ENCODE data around the gene HOXD10.

The HOXD10 gene

DNA sequence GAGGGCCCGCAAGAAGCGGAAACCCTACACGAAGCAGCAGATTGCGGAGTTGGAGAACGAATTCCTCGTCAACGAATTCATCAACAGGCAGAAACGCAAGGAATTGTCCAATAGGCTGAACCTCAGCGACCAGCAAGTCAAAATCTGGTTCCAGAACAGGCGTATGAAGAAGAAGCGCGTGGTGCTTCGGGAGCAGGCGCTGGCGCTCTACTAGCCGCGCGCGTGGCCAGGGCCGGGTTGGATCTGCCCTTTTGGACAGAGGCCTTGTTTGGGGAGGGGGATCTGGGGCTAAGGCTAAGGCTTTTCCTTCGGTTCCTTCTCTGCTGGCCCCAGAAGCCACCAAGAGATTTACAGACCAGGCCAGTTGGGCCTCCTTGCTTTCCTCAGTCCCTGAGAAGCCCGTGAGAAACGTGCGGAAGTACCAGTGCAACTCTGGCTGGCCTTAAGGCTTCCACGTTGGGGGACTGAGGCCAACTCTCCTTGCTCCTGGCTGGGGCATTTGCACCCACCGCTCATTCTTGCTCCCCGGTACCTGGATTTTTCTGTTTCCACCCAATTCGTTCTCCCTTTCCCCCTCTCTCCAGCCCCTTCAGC lies 15.9 kb upstream of the HOXD10 start:
- peaks cover 100% of the 10 kb centered on the region for H3K27me3 ChIP-seq (ENCODE audit: insufficient read depth, low read depth, severe bottlenecking)

DNA sequence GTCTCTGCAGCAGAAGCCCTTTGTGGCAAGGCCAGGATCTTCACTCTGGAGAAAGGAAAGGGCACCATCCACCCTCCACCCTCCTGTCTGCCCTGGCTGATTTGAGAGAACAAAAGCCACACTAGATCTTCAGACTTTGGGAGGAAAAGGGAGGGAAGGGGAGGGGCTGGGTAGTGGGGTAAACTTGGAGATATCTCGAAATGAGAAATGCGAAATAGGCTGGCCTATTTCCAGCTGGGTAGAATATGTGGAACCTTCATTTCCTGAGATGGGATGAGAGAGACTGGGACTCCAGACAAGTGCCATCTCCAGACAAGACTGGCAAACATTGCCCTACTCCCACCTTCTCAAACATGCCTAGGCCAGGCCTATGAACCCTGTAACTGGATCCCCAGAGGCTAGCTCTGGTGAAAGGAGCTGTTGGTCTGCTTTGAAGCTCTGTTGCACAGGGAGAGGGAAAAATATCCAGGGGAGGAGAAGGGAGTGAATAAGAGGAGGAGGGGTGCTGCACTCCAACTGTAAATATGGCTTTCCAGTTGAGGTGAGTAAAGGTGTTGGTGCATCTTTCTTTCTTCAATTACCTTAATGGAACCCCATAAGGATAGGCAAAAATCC lies 15.3 kb upstream of the HOXD10 start:
- Histone ChIP-seq H3K4me3 (ENCODE audit: low read depth, low read length) (no peak overlapping the region), H3K27ac (no peak overlapping the region), H3K36me3 (no peaks in the 10 kb centered on the region), H3K9me3 (ENCODE audit: severe bottlenecking) (peaks cover 14% of the 10 kb centered on the region), H3K27me3 (ENCODE audit: insufficient read depth, low read depth, severe bottlenecking) (peaks cover 100% of the 10 kb centered on the region)
- TF ChIP-seq, protein P1, sequence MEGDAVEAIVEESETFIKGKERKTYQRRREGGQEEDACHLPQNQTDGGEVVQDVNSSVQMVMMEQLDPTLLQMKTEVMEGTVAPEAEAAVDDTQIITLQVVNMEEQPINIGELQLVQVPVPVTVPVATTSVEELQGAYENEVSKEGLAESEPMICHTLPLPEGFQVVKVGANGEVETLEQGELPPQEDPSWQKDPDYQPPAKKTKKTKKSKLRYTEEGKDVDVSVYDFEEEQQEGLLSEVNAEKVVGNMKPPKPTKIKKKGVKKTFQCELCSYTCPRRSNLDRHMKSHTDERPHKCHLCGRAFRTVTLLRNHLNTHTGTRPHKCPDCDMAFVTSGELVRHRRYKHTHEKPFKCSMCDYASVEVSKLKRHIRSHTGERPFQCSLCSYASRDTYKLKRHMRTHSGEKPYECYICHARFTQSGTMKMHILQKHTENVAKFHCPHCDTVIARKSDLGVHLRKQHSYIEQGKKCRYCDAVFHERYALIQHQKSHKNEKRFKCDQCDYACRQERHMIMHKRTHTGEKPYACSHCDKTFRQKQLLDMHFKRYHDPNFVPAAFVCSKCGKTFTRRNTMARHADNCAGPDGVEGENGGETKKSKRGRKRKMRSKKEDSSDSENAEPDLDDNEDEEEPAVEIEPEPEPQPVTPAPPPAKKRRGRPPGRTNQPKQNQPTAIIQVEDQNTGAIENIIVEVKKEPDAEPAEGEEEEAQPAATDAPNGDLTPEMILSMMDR (IDR thresholded peaks at IDR 0.05; ENCODE audit: low read depth, low read length): no peak
- DNase-seq: no peak

More for the DNA sequence above, 15.9 kb upstream of the HOXD10 start:
- DNase-seq: no peak
- H3K4me3 ChIP-seq (ENCODE audit: low read depth, low read length): no peak overlapping the region
- H3K36me3 ChIP-seq: no peaks in the 10 kb centered on the region
- H3K9me3 ChIP-seq (ENCODE audit: severe bottlenecking): peaks cover 14% of the 10 kb centered on the region
- H3K27ac ChIP-seq: no peak overlapping the region
- TF ChIP-seq, protein P1 (IDR thresholded peaks at IDR 0.05; ENCODE audit: low read depth, low read length): no peak

DNA sequence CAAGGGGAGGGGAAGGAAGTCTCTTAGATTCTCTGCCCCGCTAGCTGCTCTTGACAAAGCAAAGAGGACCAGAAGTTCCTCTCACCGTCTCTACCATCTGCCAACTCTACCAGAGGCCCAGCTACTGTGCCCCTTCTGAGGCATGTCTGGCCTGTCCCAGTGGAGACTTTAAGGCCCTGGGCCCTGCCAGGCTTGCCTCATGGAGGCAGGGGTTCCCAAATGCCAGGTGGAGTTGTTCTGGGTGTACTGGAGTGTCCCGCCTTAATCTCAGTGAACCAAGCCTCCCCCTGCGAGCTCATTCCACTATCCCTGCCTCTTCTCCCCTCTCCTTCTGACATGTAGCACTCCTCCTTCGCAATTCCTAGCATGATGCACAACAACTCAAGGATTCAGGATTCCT lies 14.7 kb upstream of the HOXD10 start:
- H3K9me3 ChIP-seq (ENCODE audit: severe bottlenecking): peaks cover 14% of the 10 kb centered on the region
- TF ChIP-seq, protein P1 (IDR thresholded peaks at IDR 0.05; ENCODE audit: low read depth, low read length): no peak
- no peak for DNase-seq
- H3K27ac ChIP-seq: no peak overlapping the region
- no peak overlapping the region for H3K4me3 ChIP-seq (ENCODE audit: low read depth, low read length)
- H3K36me3 ChIP-seq: no peaks in the 10 kb centered on the region
- peaks cover 100% of the 10 kb centered on the region for H3K27me3 ChIP-seq (ENCODE audit: insufficient read depth, low read depth, severe bottlenecking)

DNA sequence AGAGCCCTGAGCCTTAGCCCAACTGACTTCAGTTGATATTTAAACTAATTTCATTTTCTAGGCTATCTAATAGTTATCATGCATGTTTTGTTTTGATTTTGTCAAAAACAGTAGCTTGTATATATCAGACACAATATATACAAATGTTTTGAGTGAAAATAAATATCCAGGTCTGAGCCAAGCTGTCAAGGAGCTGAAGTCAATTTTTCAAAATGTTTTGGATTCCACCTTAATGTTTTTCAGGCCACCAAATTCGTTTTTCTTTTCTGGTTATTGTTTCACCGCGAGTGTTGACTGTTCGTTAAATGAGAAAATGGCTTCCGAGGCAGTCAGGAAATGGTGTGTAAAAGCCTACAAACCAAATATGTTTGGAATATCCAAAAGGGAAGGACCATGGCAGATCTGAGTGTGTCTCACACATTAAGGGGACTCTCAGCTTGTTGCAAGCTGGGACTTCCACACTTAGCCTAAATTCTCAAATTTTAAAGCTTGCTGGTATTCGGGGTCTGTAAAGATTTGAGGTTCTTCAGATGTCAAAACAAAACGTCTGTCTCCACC lies 14.2 kb upstream of the HOXD10 start:
- no peak overlapping the region for H3K4me3 ChIP-seq (ENCODE audit: low read depth, low read length)
- TF ChIP-seq, protein P1 (IDR thresholded peaks at IDR 0.05; ENCODE audit: low read depth, low read length): no peak
- no peak overlapping the region for H3K27ac ChIP-seq
- peaks cover 99% of the 10 kb centered on the region for H3K27me3 ChIP-seq (ENCODE audit: insufficient read depth, low read depth, severe bottlenecking)
- DNase-seq: no peak
- H3K36me3 ChIP-seq: no peaks in the 10 kb centered on the region
- peaks cover 17% of the 10 kb centered on the region for H3K9me3 ChIP-seq (ENCODE audit: severe bottlenecking)

DNA sequence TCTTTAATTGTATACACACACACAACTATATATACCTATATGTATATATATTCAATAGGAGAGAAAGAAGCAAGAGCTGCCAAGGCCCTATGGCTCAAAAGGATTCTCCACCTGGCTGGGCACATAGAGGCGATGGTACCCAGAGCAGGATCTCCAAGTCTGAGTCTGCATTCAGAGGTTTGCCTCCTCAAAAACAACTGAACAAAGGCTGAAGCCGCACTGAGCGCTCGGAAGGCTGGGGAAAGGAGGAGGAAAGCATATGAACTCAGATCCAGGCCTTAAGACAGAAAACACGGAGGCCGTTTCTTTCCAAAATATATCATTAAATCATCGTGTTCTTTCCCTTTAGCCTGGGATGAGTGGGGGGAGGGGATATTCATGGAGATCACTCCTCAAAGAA lies 13.4 kb upstream of the HOXD10 start:
- Histone ChIP-seq H3K4me3 (ENCODE audit: low read depth, low read length) (no peak overlapping the region), H3K9me3 (ENCODE audit: severe bottlenecking) (peaks cover 17% of the 10 kb centered on the region), H3K27me3 (ENCODE audit: insufficient read depth, low read depth, severe bottlenecking) (peaks cover 92% of the 10 kb centered on the region), H3K36me3 (no peaks in the 10 kb centered on the region), H3K27ac (no peak overlapping the region)
- TF ChIP-seq, protein P1 (IDR thresholded peaks at IDR 0.05; ENCODE audit: low read depth, low read length): no peak
- no peak for DNase-seq
